GM23338 (cell line): ENCODE results near the gene TMCO4. TPM values are rescaled to one million over a fixed set of nuclear protein-coding genes. Genes with fewer than 3 reads are reported as not detected.

ENCODE experiments used
- ATAC-seq: fragments of 200-7000 bp; cut with Tn5 transposase; 3 replicates; pipeline ENCODE4 v1.9.1; 2020
- DNase-seq: peaks from one replicate; pipeline ENCODE4 v3.0.0-alpha.2; 2015; ENCODE audit warnings: low spot score
- H2AFZ ChIP-seq: fragments of 200-600 bp; sonication (generic); 2 replicates; pipeline ENCODE4 v1.8.0; 2016; ENCODE audit warnings: antibody characterized with exemption, mild to moderate bottlenecking, moderate library complexity
- H3F3A ChIP-seq: fragments of 200-600 bp; sonication (generic); replicated peaks from 2 replicates; pipeline ENCODE4 v1.8.0; 2017; ENCODE audit warnings: antibody characterized with exemption, mixed run types, low read depth
- H3K27ac ChIP-seq: fragments of 200-600 bp; sonication (generic); 2 replicates; pipeline ENCODE4 v1.6.1; 2016; ENCODE audit warnings: low read depth
- H3K27me3 ChIP-seq: fragments of 200-600 bp; sonication (generic); 2 replicates; pipeline ENCODE4 v1.8.0; 2016; ENCODE audit warnings: mild to moderate bottlenecking, mixed run types, moderate library complexity; ENCODE audit not compliant: insufficient read depth
- H3K36me3 ChIP-seq: fragments of 200-600 bp; sonication (generic); 2 replicates; pipeline ENCODE4 v1.8.0; 2016; ENCODE audit warnings: mild to moderate bottlenecking; ENCODE audit not compliant: insufficient read depth
- H3K4me1 ChIP-seq: fragments of 200-600 bp; sonication (generic); 2 replicates; pipeline ENCODE4 v1.8.0; 2016; ENCODE audit warnings: mild to moderate bottlenecking, moderate library complexity; ENCODE audit not compliant: insufficient read depth
- H3K4me2 ChIP-seq: fragments of 200-600 bp; sonication (generic); 2 replicates; pipeline ENCODE4 v1.7.1; 2017; ENCODE audit warnings: mixed run types
- H3K4me3 ChIP-seq: fragments of 200-600 bp; sonication (generic); 2 replicates; pipeline ENCODE4 v1.6.1; 2016; ENCODE audit warnings: mixed run types
- H3K79me2 ChIP-seq: fragments of 200-600 bp; sonication (generic); replicated peaks from 2 replicates; pipeline ENCODE4 v1.8.0; 2017; ENCODE audit warnings: mild to moderate bottlenecking; ENCODE audit not compliant: insufficient read depth
- H3K9me2 ChIP-seq: fragments of 200-600 bp; sonication (generic); 2 replicates; pipeline ENCODE4 v1.8.0; 2017; ENCODE audit not compliant: insufficient read depth
- H4K20me1 ChIP-seq: fragments of 200-600 bp; sonication (generic); replicated peaks from 2 replicates; pipeline ENCODE4 v1.8.0; 2017; ENCODE audit warnings: mild to moderate bottlenecking; ENCODE audit not compliant: insufficient read depth
- H3K27ac Mint-ChIP-seq: 2 replicates; pipeline ENCODE4 v1.8.0; 2020; ENCODE audit warnings: inconsistent platforms, mild to moderate bottlenecking, moderate library complexity, mixed read lengths
- H3K27me3 Mint-ChIP-seq: 3 replicates; pipeline ENCODE4 v1.8.0; 2022; ENCODE audit warnings: low read depth, mild to moderate bottlenecking, moderate library complexity, mixed read lengths, inconsistent platforms; ENCODE audit not compliant: insufficient read depth, poor library complexity
- H3K36me3 Mint-ChIP-seq: 3 replicates; pipeline ENCODE4 v1.8.0; 2021; ENCODE audit warnings: low read depth, mild to moderate bottlenecking, inconsistent platforms, moderate library complexity, mixed read lengths
- H3K4me1 Mint-ChIP-seq: 3 replicates; pipeline ENCODE4 v1.8.0; 2020; ENCODE audit warnings: mild to moderate bottlenecking, inconsistent platforms, mixed read lengths
- H3K4me3 Mint-ChIP-seq: 3 replicates; pipeline ENCODE4 v1.8.0; 2021; ENCODE audit warnings: moderate library complexity, mild to moderate bottlenecking, inconsistent platforms, mixed read lengths
- H3K9me3 Mint-ChIP-seq: 3 replicates; pipeline ENCODE4 v1.8.0; 2020; ENCODE audit warnings: moderate library complexity, mild to moderate bottlenecking, inconsistent platforms, mixed read lengths
- CREB1 ChIP-seq: fragments of 250-450 bp; sonication (Bioruptor Pico); IDR thresholded peaks from 2 replicates; pipeline ENCODE4 v1.5.0; 2020; ENCODE audit warnings: low read depth, mild to moderate bottlenecking, moderate library complexity
- EZH2 ChIP-seq: fragments of 200-600 bp; sonication (generic); IDR thresholded peaks from one replicate; pipeline ENCODE4 v1.8.0; 2017; ENCODE audit warnings: antibody characterized with exemption, mild to moderate bottlenecking, low read depth; ENCODE audit not compliant: unreplicated experiment
- JUNB ChIP-seq: IDR thresholded peaks from one replicate; pipeline ENCODE4 v1.6.1; 2016; ENCODE audit warnings: antibody characterized with exemption; ENCODE audit not compliant: unreplicated experiment
- NANOG ChIP-seq: IDR thresholded peaks from 2 replicates; pipeline ENCODE4 v1.6.1; 2016; ENCODE audit warnings: antibody characterized with exemption, borderline replicate concordance
- POLR2AphosphoS5 ChIP-seq: IDR thresholded peaks from 2 replicates; pipeline ENCODE4 v1.6.1; 2016; ENCODE audit warnings: antibody characterized with exemption, low read depth
- ZNF114 ChIP-seq: fragments of 250-450 bp; sonication (Bioruptor Pico); IDR thresholded peaks from 2 replicates; pipeline ENCODE4 v1.5.0; 2020; ENCODE audit warnings: mild to moderate bottlenecking, moderate library complexity
- ZNF331 ChIP-seq: fragments of 250-450 bp; sonication (Bioruptor Pico); IDR thresholded peaks from 2 replicates; pipeline ENCODE4 v1.5.0; 2020; ENCODE audit warnings: low read depth, mild to moderate bottlenecking, moderate library complexity
- ZNF462 ChIP-seq: fragments of 250-450 bp; sonication (Bioruptor Pico); IDR thresholded peaks from 2 replicates; pipeline ENCODE4 v1.5.0; 2020; ENCODE audit warnings: mild to moderate bottlenecking, moderate library complexity
- polyA plus RNA-seq: library from polyadenylated mRNA; unstranded; fragments of >200 nt; fragmentation: Nextera tagmentation; extraction: Ambion mirVana; gene quantifications from 2 replicates; pipeline ENCODE4 v1.2.1, GENCODE V29; 2016
- total RNA-seq: library from RNA; depleted of rRNA; stranded (reverse); fragments of >200 nt; shearing (Covaris generic); gene quantifications from 2 replicates; pipeline ENCODE4 v1.2.3, GENCODE V29; 2014

Gene TMCO4
- total and polyA plus RNA-seq, 2 experiments from 2014 or later: 2.6 to 6.9 TPM

- Histone ChIP-seq H2AFZ (peak within 1 kb of the TSS; percentile 96), H3K4me3 (peak within 1 kb of the TSS; percentile 63)
- peak; percentile 11; the same call in 2 of the 3 replicates for ATAC-seq
Observed at GRCh38 chr1:19664453-19665185, 135.1 kb downstream of the TMCO4 start, which contains the start of gene HTR6. Gene HTR6 (plus strand): TSS chr1:19664875. CDS start chr1:19665754, 879 bp downstream.

GRCh38 chr1:19662313-19662712 is 137.4 kb downstream of the TMCO4 start:
- peaks cover 51% of the 10 kb centered on the region for H3K27me3 ChIP-seq

More at GRCh38 chr1:19664453-19665185, 135.1 kb downstream of the TMCO4 start, which contains the start of gene HTR6:
- TF ChIP-seq EZH2 (peak; percentile 36), NANOG (no peak)
- Histone ChIP-seq H3K79me2 (no peaks in the 10 kb centered on the region), H3K27ac (no peak within 1 kb of the TSS), H3K4me1 (no peaks in the 10 kb centered on the region), H3F3A (0 out of 2 replicates have a peak, but pooled peaks cover 6% of the 10 kb centered on the region), H3K36me3 (no peaks in the 10 kb centered on the region), H4K20me1 (no peaks in the 10 kb centered on the region), H3K9me2 (no peaks in the 10 kb centered on the region), H3K4me2 (peak within 1 kb of the TSS; percentile 83), H3K27me3 (peaks cover 56% of the 10 kb centered on the region)
- peaks cover 51% of the 10 kb centered on the region for H3K27me3 Mint-ChIP-seq
- no peaks in the 10 kb centered on the region; the same call in 2 of the 3 replicates for H3K9me3 Mint-ChIP-seq
- H3K27ac Mint-ChIP-seq: no peak within 1 kb of the TSS
- H3K36me3 Mint-ChIP-seq: peaks cover 5% of the 10 kb centered on the region; the same call in 1 of the 3 replicates
- DNase-seq: no peak
- peaks cover 3% of the 10 kb centered on the region; the same call in 2 of the 3 replicates for H3K4me1 Mint-ChIP-seq
- H3K4me3 Mint-ChIP-seq: peak within 1 kb of the TSS; percentile 74

More at GRCh38 chr1:19662313-19662712, 137.4 kb downstream of the TMCO4 start:
- H3K9me2 ChIP-seq: no peaks in the 10 kb centered on the region
- 0 out of 2 replicates have a peak, but pooled peaks cover 3% of the 10 kb centered on the region for H3K4me1 ChIP-seq
- peaks cover 12% of the 10 kb centered on the region; the same call in 1 of the 2 replicates for H3F3A ChIP-seq
- Mint-ChIP-seq H3K27ac (no peak overlapping the region), H3K4me1 (peaks cover 16% of the 10 kb centered on the region), H3K36me3 (peaks cover 5% of the 10 kb centered on the region; the same call in 1 of the 3 replicates), H3K27me3 (peaks cover 50% of the 10 kb centered on the region), H3K9me3 (no peaks in the 10 kb centered on the region; the same call in 2 of the 3 replicates), H3K4me3 (no peak overlapping the region)
- TF ChIP-seq ZNF114 (CRISPR knock-in tag) (no peak), CREB1 (CRISPR knock-in tag) (no peak), JUNB (no peak), ZNF462 (CRISPR knock-in tag) (no peak), NANOG (no peak), ZNF331 (CRISPR knock-in tag) (no peak), POLR2AphosphoS5 (no peak)
- H4K20me1 ChIP-seq: no peaks in the 10 kb centered on the region
- H3K27ac ChIP-seq: no peak overlapping the region
- no peak overlapping the region for H3K4me3 ChIP-seq
- no peak overlapping the region for H2AFZ ChIP-seq
- ATAC-seq: no peak
- H3K4me2 ChIP-seq: no peak overlapping the region
- no peak for DNase-seq
- no peaks in the 10 kb centered on the region for H3K79me2 ChIP-seq
- H3K36me3 ChIP-seq: no peaks in the 10 kb centered on the region
